Duodenal mucosa (tissue), 2 donors: ENCODE results near the gene FOXD4L3.
"Not testable (repeated sequence)": the region's sequence is repeated elsewhere in the genome, so short reads cannot be mapped to it uniquely, and the experiment has no call there.

Source experiments
- H3K27ac ChIP-seq: one replicate; pipeline ENCODE4 v1.7.0; 2013; ENCODE audit warnings: low read depth, low read length
- H3K27me3 ChIP-seq, 2 donors: one replicate each; pipeline ENCODE4 v1.7.0; 2013; ENCODE audit warnings: low read length in 2 of 2, control low read depth in 1 of 2; ENCODE audit not compliant: insufficient read depth in 2 of 2, control insufficient read depth in 1 of 2
- H3K36me3 ChIP-seq, 2 donors: one replicate each; pipeline ENCODE4 v1.7.0; 2013; ENCODE audit warnings: low read length in 2 of 2, control low read depth in 1 of 2; ENCODE audit not compliant: insufficient read depth in 2 of 2, control insufficient read depth in 1 of 2
- H3K4me1 ChIP-seq, 2 donors: one replicate each; pipeline ENCODE4 v1.7.0; 2013; ENCODE audit warnings: low read length in 2 of 2, control low read depth in 1 of 2; ENCODE audit not compliant: insufficient read depth in 2 of 2, control insufficient read depth in 1 of 2
- H3K4me3 ChIP-seq, 2 donors: one replicate each; pipeline ENCODE4 v1.7.0; 2013; ENCODE audit warnings: low read length in 2 of 2, low read depth in 1 of 2
- H3K9ac ChIP-seq, 2 donors: one replicate each; pipeline ENCODE4 v1.7.0; 2013; ENCODE audit warnings: low read length in 2 of 2, low read depth in 1 of 2
- H3K9me3 ChIP-seq, 2 donors: one replicate each; pipeline ENCODE4 v1.7.0; 2013; ENCODE audit warnings: low read length in 2 of 2, control low read depth in 1 of 2; ENCODE audit not compliant: control insufficient read depth in 1 of 2

Gene FOXD4L3

GRCh38 chr9:68323749-68324148 is 21.1 kb downstream of the FOXD4L3 start:
- H3K4me3 ChIP-seq, H3K4me1 ChIP-seq, H3K27ac ChIP-seq, H3K36me3 ChIP-seq, H3K9me3 ChIP-seq, H3K9ac ChIP-seq, H3K27me3 ChIP-seq: not testable (repeated sequence)

GRCh38 chr9:68324518-68324917 is 21.9 kb downstream of the FOXD4L3 start:
- H3K4me1 ChIP-seq, H3K9me3 ChIP-seq, H3K27ac ChIP-seq, H3K9ac ChIP-seq, H3K27me3 ChIP-seq, H3K4me3 ChIP-seq, H3K36me3 ChIP-seq: not testable (repeated sequence)

GRCh38 chr9:68329106-68329505 is 26.4 kb downstream of the FOXD4L3 start:
- not testable (repeated sequence) for H3K4me1 ChIP-seq, H3K27ac ChIP-seq, H3K27me3 ChIP-seq, H3K4me3 ChIP-seq, H3K9me3 ChIP-seq, H3K9ac ChIP-seq, H3K36me3 ChIP-seq

- H3K27ac ChIP-seq, H3K4me1 ChIP-seq, H3K36me3 ChIP-seq, H3K9ac ChIP-seq, H3K4me3 ChIP-seq, H3K27me3 ChIP-seq, H3K9me3 ChIP-seq: not testable (repeated sequence)
Measured at GRCh38 chr9:68330531-68331173, 28.0 kb downstream of the FOXD4L3 start.

GRCh38 chr9:68332122-68332521 is 29.5 kb downstream of the FOXD4L3 start:
- not testable (repeated sequence) for H3K27ac ChIP-seq, H3K27me3 ChIP-seq, H3K4me3 ChIP-seq, H3K4me1 ChIP-seq, H3K9me3 ChIP-seq, H3K36me3 ChIP-seq, H3K9ac ChIP-seq

- H3K36me3 ChIP-seq, H3K27me3 ChIP-seq, H3K9ac ChIP-seq: not testable (repeated sequence)
Measured at GRCh38 chr9:68335935-68336334, 33.3 kb downstream of the FOXD4L3 start.

GRCh38 chr9:68336639-68337339 is 34.1 kb downstream of the FOXD4L3 start:
- H3K27me3 ChIP-seq, H3K4me3 ChIP-seq, H3K27ac ChIP-seq, H3K4me1 ChIP-seq, H3K9ac ChIP-seq, H3K9me3 ChIP-seq, H3K36me3 ChIP-seq: not testable (repeated sequence)

More at GRCh38 chr9:68335935-68336334, 33.3 kb downstream of the FOXD4L3 start:
- not testable (repeated sequence) for H3K4me1 ChIP-seq, H3K27ac ChIP-seq, H3K4me3 ChIP-seq, H3K9me3 ChIP-seq

- not testable (repeated sequence) for H3K27ac ChIP-seq, H3K4me1 ChIP-seq, H3K9ac ChIP-seq, H3K27me3 ChIP-seq, H3K36me3 ChIP-seq, H3K9me3 ChIP-seq, H3K4me3 ChIP-seq
Measured at GRCh38 chr9:68338000-68338399, 35.3 kb downstream of the FOXD4L3 start.

- H3K4me1 ChIP-seq, H3K9me3 ChIP-seq, H3K27me3 ChIP-seq, H3K4me3 ChIP-seq, H3K9ac ChIP-seq, H3K27ac ChIP-seq, H3K36me3 ChIP-seq: not testable (repeated sequence)
Measured at GRCh38 chr9:68342265-68343025, 39.8 kb downstream of the FOXD4L3 start.

- not testable (repeated sequence) for H3K4me3 ChIP-seq, H3K36me3 ChIP-seq
Measured at GRCh38 chr9:68343242-68343641, 40.6 kb downstream of the FOXD4L3 start.

More at GRCh38 chr9:68343242-68343641, 40.6 kb downstream of the FOXD4L3 start:
- H3K4me1 ChIP-seq, H3K27me3 ChIP-seq, H3K27ac ChIP-seq, H3K9ac ChIP-seq, H3K9me3 ChIP-seq: not testable (repeated sequence)
